GM18511 (cell line): ENCODE results near the gene AKR1C2.
"Not testable (repeated sequence)": the region's sequence is repeated elsewhere in the genome, so short reads cannot be mapped to it uniquely, and the experiment has no call there.

ENCODE experiments used
- ATAC-seq: cut with Tn5 transposase; IDR thresholded peaks from one replicate; pipeline ENCODE4 v1.9.1; 2021; ENCODE audit warnings: mild to moderate bottlenecking, moderate library complexity; ENCODE audit not compliant: unreplicated experiment

Gene AKR1C2

GRCh38 chr10:5003127-5004029 is at the start of gene AKR1C2:
AKR1C2 (minus strand) TSS chr10:5003857; CDS start chr10:5003835, 22 bp downstream.
- ATAC-seq = not testable (repeated sequence)

GRCh38 chr10:5052951-5053500 is 49.4 kb upstream of the AKR1C2 start:
- not testable (repeated sequence) for ATAC-seq

GRCh38 chr10:5047912-5048628 is 44.4 kb upstream of the AKR1C2 start:
- ATAC-seq = no peak

- ATAC-seq = not testable (repeated sequence)
Observed at GRCh38 chr10:5047055-5047454, 43.4 kb upstream of the AKR1C2 start.

- no peak for ATAC-seq
Observed at GRCh38 chr10:5046410-5046809, 42.8 kb upstream of the AKR1C2 start.

GRCh38 chr10:5045095-5045494 is 41.4 kb upstream of the AKR1C2 start:
- ATAC-seq = no peak

- no peak for ATAC-seq
Observed at GRCh38 chr10:5043716-5044115, 40.1 kb upstream of the AKR1C2 start.

GRCh38 chr10:5042922-5043321 is 39.3 kb upstream of the AKR1C2 start:
- no peak for ATAC-seq

GRCh38 chr10:5041471-5042023 is 37.9 kb upstream of the AKR1C2 start:
- ATAC-seq = no peak

- no peak for ATAC-seq
Observed at GRCh38 chr10:5040781-5041470, 37.3 kb upstream of the AKR1C2 start.

GRCh38 chr10:5040010-5040673 is 36.5 kb upstream of the AKR1C2 start:
- no peak for ATAC-seq

- no peak for ATAC-seq
Observed at GRCh38 chr10:5038733-5039132, 35.1 kb upstream of the AKR1C2 start.

GRCh38 chr10:5038101-5038500 is 34.4 kb upstream of the AKR1C2 start:
- ATAC-seq = no peak

- ATAC-seq = no peak
Observed at GRCh38 chr10:5036511-5036910, 32.9 kb upstream of the AKR1C2 start.

GRCh38 chr10:5035356-5035755 is 31.7 kb upstream of the AKR1C2 start:
- ATAC-seq = no peak

- ATAC-seq = no peak
Observed at GRCh38 chr10:5034588-5034987, 30.9 kb upstream of the AKR1C2 start.

GRCh38 chr10:5033061-5033778 is 29.6 kb upstream of the AKR1C2 start:
- ATAC-seq = no peak

- ATAC-seq = not testable (repeated sequence)
Observed at GRCh38 chr10:5032444-5032843, 28.8 kb upstream of the AKR1C2 start.

- not testable (repeated sequence) for ATAC-seq
Observed at GRCh38 chr10:5031588-5031987, 27.9 kb upstream of the AKR1C2 start.

- ATAC-seq = no peak
Observed at GRCh38 chr10:5030989-5031388, 27.3 kb upstream of the AKR1C2 start.
